ENCODE measurements around the gene CCDC83.

CCDC83 gene

DNA sequence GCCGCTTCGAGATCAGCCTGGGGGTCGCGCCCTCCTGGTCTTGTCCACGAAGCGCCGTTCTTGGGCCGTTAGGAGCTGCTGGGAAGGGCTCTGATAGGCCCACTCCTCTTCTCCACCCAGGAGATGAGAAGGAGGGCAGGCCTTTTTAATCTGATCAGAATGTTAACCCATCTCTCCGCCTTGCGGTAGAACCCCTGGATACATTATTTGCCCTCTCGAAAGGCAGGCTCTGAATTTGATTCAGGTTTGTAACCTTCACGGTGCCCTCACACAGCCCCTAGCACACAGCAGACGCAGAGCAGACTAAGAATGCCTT lies at the start of gene CCDC83:
TSS of gene CCDC83 (plus strand) at position 43 of the 316 bp plus-strand sequence. CDS start 9,741 bp downstream, outside the sequence.
- no peak for DNase-seq

DNA sequence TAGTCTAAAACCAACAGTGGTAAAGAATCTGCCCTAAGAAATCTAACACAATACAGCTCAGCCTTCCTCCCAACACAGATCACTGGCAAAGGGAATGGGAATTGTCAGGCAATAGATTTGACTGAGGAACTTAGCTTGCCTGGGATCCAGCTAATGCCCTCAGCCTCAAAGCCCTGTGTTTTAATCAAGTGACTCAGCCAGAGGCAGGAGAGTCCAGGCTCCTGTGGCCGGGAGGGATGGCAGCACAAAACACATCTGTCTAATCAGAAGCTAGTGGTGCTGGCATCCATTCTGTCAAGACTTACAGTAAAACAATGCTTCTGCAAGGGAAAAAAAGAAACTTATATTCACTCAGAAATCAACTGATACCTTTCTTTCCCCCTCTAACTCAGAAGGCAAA lies 49.8 kb upstream of the CCDC83 start:
- no peak for DNase-seq

DNA sequence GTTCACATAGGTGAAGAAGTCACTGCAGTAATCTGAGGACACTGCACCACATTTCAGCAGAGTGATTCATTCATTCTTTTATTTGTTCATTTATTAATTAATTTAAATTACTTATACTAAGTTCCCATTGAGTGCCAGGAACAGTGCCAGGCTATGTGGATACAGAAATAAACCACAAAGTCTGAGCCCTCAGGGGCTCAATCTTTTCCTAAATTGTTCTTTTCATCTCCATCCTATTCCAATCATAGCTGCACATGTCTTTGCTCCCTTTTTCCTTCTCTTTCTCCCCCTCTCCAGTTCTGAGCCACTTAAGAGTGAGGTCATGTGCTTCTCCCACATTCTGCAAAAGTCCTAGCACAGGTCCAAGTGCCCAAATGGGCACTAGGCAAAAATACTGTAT lies 49.2 kb upstream of the CCDC83 start:
- no peak for DNase-seq

DNA sequence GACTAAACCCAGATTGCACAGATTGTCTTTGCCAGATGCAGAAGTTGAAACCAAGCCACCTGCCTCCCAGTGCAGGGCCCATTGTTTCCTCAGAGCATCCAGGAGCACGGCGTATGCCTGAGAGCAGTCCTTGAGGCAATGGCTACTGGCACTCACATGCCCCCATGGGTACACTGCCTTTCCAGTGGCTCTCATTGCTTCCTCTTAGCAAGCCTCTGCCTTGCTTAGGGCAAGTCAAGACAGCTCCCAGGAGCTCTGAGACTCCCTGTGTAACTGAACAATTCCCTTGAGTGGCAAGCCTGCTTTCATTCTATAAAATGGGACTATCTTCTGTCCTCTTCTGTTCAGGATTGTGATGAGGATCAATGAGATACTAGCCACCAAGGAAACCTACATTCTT lies 48.3 kb upstream of the CCDC83 start:
- DNase-seq, result no peak

DNA sequence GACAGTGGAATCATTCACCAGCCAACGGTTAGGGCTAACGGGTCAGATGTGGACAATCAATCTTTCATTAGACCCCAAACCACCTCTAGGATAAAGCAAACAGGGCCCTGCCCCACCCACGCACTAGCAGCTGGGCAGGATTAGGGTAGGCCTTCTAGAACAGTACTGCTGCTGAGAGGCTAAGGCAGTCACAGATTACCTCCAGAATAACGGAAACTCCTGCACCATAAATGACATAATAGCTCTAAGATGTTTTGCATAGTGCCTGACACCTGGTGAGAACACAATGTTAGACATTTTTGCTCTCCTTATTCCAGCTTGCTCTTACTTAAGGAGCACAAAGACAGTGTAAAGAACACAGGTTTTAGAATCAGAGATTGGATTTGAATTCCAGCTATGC lies 46.0 kb upstream of the CCDC83 start:
- no peak for DNase-seq

DNA sequence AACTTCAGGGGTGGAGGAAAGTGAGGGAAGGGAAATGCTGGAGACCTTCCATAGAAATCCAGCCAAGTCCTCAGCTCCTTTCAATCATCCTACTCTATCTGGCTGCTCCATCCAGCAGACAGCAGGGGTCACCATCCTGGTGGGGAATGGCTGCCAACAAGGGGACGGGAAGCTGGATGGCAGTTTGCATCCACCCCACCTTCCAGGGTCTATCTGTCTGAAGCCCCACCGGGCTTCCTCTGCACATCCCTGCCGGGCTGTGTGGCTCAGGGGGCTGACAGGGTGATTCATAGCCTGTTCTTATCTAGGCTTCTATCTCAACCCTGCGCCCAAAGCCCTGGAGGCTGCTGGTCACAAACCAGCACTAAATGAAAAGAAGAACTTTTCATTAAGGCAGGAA lies 45.3 kb upstream of the CCDC83 start:
- no peak for DNase-seq

DNA sequence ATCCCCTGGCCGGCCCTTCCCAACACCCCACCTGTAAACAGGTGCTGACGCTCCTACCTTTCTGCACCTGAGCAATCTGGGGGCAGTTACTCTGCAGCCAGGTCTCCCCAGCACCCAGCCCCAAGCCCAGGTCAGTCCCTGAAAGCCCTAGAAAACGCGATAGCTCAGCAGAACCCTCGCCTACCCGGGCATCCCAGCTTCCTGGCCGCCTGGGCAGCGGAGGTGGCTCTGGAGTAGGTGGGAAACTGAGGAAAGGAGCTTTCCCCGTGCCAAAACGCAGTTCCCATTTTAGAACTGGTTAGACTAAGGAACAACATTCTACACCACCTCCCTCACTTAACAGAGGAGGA lies 44.7 kb upstream of the CCDC83 start:
- DNase-seq, result no peak

DNA sequence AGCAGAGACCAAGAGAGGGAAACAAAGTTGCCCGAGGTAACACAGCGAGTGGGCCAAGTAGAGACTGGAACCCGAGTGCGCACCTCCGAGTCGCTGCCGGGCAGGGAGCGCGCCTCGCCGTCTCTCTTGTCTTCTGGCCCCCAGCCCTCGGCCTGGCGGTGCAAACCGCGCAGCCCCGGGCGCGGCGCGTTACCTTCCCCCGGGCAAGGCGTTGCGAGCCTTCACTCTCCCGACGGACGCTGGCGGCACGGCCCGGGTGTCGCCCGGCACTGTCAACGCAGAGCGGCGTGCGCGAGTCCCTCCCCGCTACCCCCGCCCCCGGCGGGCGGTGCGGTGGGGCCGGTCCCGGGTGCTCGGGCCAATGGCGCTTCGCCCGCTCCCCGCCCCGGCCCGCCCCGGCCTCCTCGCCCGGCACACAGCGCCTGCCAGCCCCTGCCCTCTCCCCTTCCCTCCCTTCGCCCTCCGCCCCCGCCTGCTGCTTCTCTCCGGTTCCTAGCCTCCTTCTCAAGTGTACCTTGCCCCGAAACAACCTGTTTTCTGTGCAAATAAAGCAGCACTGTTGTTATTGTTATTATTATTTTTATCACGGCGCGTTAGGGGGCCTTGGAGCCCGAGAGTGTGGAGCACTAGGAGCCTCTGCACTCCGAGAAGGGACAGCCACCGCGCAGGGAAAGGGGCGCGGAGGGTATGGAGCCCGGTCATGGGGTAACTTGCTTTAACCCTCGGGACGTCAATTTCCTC lies 44.1 kb upstream of the CCDC83 start, which contains the start of gene SYTL2:
TSS of gene SYTL2 (minus strand) at position 271 of the 741 bp plus-strand sequence. CDS start 53,416 bp downstream, outside the sequence.
- peak; percentile 74 for DNase-seq

DNA sequence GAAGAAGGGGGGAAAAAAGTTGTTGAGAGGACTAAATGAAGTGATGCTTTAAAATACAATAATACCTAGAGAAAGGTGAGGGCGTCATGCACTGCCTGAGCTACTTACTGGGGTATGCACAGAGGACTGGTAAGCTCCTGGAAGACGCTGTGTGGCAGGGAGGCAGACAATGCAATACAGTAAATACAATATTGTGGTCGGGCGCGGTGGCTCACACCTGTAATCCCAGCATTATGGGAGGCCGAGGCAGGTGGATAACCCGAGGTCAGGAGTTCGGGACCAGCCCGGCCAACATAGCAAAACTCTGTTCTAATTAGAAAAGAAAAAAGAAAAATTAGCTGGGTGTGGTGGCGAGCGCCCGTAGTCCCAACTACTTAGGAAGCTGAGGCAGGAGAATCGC lies 43.6 kb upstream of the CCDC83 start:
- no peak for DNase-seq

DNA sequence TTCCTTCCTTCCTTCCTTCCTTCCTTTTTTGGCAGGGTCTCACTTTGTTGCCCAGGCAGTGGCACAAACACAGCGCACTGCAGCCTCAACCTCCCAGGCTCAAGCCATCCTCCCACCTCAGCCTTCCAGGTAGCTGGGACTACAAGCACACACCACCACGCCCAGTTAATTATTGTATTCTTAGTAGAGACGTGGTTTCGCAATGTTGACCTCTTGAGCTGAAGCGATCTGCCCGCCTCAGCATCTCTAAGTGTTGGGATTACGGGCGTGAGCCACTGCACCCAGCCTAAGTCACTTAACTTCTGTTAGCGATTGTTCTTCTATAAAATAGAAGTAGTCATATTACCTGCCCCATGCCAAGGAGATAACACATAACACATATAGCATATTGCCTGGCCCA lies 41.5 kb upstream of the CCDC83 start:
- DNase-seq, result no peak

DNA sequence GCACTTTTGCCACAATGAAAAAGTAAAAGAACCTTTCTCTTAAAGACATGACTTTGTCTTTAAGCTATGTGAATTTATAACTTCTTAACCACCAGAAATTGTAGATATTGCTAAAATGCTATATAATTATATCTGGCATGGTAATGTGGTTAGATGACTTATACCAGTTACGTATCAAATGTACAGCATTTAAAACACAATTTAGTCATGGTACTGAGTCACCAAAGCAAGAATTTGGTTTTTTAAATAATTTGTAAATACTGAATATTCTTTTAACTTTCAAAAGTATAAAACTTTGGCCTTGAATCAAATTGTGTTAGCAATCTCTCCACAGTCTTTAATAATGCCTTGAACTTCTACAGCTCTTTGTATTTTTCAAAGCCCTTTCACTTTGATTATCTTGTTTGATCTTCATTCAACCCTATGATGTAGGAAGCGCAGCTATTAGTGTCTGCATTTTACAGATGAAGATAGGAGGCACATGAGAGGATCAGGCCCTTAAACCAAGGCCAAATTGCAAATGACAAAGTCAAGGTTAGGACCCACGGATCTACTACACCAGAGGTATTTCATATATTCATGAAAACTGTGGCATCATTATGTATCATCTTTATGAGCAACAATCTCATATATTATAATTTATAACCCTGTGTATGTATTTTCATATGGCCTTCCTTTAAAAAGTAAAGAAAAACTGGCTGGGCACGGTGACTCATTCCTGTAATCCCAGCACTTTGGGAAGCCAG lies 39.8 kb upstream of the CCDC83 start:
- DNase-seq, result no peak

DNA sequence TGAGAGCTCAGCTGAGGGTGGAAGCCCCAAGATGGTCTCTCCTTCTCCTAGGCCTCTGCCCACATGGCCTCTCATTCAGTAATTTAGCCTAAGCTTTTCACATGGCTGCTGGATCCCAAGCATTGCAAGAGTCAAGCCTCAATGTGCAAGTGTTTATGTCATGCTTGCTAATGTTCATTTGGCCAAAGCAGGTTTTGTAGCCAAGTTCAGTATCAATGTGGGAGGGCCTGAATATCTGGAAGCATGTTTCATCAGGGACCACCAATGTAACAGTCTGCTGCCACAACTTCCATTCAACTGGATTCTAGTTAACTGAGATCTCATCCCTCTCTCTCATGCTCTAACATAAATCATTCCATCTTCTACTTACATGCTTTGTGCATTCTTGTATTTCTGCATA lies 35.7 kb upstream of the CCDC83 start:
- DNase-seq, result no peak

DNA sequence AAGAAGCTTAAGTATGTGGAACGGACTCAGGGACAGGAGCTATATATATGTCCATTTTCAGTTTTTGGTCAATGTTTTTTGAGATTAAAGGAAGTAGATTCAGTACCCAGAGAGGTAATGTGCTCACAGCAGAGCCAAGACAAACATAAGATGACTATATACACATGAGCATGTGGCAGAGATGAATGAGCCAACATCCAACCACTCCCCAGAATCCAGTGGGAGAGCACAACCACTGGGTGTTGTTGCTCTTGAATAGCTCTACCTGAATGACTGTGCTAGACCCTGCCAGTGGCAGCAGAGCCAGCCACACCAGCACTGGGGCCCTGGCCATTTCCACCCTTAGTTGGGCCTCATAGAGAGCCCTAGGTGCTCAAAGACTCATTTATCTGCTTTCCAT lies 33.5 kb upstream of the CCDC83 start:
- DNase-seq, result no peak

DNA sequence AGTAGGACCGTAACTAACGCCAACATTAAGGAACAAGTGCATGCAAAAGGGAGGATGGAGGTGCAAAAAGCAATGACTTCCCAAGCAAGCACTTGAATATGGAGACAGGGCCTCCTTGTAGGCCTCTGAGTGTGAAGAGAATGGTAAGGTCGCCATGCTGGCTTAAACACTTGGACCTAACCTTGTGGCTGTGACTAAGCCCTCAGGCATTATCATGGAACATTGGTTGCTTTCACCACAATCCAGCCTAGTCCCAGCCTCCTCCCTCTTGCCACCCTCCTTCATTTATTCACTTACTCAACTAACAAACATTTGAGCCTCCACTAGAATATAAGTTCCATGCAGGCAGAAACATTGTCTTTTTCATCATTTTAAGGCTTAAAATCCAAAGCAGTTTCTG lies 32.4 kb upstream of the CCDC83 start:
- DNase-seq, result no peak

DNA sequence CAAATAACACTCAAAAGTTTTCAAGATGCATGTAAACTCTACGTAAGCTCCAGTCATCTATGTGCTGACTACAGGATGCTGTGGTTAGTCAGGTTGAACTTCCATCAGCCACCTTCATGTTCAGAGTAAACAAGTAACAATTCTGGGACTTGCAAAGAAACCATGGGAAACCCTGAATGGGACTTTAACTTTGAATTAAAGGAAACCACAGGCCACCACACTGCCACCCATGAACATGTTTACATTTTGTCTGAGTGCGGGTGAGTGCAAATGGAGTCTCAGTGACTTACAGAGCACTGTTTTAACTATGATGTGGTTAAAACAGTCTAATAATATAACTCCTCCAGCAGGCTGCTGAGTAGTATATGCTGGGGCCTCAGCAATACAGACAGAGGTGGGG lies 31.4 kb upstream of the CCDC83 start:
- peak; percentile 43 for DNase-seq

DNA sequence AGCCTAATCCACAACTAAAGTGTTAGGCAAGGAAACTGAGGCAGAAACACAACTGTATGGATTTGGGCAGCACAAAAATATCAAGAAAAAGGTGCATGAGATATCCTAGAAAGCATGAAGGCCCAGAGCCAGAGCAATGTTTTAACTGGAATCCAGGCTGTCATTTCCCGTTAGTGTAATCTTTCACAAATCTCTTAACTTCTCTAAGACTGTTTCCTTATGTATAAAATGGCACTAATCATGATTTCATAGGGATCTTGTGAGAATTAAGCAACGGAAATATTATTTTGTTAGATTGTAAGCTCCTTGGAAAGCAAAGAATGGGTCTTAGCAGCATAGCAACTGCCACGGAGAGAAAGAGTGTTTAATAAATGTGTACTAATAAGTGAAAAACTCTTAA lies 29.6 kb upstream of the CCDC83 start:
- DNase-seq, result no peak

DNA sequence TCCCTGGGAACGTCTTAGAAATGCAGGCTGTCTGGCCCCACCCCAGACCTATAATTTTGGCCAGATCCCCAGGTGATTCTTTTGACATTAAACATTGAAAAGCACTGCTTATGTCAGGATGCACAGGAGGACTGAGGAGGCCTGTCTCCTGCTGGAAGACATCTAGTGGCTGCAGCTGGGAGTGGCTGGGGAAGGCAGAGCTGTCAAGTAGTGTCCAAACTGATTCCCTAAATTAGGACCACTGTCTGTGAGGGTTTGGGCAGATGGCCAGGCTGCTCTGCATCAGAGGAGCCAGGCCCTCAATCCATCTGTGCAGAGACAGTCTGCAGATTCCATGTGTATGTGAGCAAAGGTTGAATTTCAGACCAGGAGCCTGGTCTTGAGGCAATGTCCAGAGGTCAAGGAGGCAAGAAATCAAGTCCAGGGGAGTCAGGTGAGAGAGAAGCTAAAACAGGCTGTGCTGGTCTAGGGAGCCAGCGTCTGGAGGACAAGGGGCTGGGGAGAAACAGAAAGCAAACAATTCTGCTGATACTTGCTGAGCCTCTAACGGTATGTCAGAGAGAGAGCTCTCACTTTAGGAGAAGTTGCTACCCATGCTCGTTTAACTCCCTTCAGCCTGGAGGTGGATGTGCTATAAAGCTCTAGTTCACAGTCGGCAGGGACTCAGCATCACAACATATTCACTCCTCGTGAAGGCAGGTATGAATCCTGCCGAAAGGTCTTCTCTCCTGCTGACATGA lies 28.9 kb upstream of the CCDC83 start:
- peak; percentile 3 for DNase-seq

DNA sequence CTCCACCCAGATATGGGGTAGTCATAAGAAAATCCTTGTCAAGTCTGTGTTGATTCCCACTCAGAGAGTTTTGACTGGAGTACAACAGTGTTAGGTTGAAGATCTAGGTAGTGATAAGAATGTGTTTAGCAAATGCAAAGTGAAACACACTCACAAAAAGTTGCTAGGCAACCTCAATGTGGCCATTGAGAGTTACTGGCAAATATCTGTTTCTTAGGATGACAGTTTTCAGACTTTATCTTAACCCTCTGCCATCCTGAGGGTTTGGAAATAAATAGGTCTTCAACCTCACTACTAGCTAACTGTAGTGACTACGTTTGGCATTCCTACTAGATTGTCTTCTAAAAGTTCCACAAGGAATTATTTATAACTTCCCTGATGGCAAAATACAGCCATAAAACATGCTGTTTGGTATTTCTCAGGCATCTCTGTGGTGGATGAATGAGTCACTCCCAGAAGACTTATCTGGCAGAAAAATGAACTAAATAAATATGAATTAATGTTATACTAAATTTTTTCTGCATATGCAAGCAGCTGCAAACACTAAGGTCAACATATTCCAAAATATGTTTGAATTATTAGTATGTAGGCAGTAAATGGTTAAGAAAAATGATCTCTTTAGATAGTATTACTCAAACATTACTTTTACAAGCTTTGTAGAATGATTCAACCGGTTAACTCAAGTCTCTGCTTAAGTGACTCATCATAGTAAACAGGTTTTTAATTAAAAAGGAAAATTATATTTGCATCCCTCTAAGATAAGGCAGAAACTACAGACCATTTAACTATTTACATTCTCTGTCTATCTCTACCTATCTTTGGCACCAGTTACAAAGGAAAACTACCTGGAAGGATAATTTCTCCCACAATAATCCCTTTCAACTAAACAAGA lies 27.2 kb upstream of the CCDC83 start:
- no peak for DNase-seq

DNA sequence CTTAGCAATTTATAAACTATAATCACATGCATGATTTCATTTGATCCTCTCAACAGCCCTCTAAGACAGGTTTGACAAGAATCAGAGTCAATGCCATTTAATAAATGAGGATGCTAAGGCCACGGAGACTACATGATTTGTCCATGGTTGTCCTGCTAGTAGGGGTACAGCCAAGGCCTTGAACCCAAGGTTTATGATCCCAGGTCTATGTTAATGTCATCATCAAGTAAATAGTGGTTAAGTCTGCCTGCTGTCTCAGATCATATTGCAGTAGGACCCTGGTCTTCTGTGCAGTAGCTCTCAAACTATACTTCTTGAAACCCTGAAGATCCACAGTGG lies 26.6 kb upstream of the CCDC83 start:
- no peak for DNase-seq

DNA sequence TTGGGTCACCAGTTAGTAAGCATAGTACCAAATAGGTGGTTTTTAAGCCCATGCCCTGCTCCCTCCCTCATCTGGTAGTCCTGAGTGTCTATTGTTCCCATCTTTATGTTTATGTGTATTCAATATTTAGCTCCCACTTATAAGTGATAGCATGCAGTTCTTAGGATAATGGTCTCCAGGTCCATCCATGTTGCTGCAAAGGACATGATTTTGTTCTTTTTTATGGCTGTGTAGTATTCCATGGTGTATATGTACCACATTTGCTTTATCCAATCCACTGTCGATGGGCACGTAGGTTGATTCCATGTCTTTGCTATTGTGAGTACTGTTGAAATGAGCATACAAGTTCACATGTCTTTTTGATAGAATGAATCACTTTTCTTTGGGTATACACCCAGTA lies 26.0 kb upstream of the CCDC83 start:
- no peak for DNase-seq

DNA sequence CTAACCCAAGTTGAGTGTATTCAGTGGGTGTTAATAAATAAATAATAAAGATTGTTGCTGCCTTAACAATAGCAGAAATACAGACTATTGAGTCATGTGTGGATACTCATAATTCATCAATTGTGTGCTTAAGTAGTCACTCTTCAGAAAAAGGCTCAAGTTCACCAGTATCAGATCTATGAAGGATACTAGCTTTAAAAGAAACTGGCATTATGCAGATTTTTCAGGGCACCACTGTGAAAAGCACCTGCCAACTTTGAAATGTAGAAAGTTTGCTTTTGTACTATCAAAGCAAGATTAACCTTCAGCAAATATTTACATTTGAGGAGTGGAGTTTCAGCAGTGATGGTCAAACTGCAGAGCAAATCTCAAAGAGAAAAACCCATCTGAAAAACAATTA lies 24.1 kb upstream of the CCDC83 start:
- DNase-seq, result no peak

DNA sequence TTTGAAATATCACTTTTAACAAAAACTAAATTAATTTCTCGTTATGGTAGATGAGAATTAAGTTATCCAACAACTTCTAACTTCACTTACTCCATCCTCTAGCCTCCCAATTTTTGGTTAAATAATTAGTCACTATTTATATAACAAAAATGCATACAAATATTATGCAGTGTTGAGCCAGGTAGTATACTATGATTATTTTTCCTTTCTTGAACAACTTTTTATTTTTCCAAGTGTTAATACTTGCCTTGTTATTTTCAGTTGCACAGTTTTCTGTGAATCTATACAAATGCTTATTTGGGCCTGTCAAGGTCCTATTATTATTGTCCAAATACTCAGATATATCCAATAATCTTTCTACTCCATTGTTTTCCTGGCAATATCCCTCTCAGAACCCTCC lies 19.9 kb upstream of the CCDC83 start:
- DNase-seq, result no peak

DNA sequence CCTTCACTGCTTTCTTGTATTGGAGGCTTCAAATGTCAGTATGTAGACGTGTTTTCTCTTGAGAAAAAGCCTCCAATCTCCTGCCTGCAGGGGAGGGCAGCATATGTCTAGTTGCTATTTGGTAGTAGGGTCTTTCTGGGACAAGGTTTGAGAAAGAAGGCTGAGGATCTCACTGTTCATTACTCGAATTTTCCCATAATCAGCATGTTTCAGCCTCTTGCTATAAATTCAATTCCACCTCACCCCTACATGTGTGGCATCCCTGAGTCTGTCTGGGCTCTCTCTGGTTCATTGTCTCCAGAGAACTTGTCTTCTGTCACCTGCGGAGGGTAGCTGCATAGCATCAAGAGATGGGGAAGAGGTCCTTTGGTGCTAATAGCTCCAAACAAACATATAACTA lies 19.5 kb upstream of the CCDC83 start:
- DNase-seq, result no peak

Data from stimulated activated naive CD4-positive, alpha-beta T cell treated with Interleukin-2 at 50 U/mL for 16 hours (primary cell).